ENCODE results near the gene ADAM8. TPM values are rescaled to one million over a fixed set of nuclear protein-coding genes. Genes with fewer than 3 reads are reported as not detected.

ADAM8 gene
- polyA plus RNA-seq, 1 of the 3 experiments (the other 2 are of a cell fraction): 1.7 TPM

DNA sequence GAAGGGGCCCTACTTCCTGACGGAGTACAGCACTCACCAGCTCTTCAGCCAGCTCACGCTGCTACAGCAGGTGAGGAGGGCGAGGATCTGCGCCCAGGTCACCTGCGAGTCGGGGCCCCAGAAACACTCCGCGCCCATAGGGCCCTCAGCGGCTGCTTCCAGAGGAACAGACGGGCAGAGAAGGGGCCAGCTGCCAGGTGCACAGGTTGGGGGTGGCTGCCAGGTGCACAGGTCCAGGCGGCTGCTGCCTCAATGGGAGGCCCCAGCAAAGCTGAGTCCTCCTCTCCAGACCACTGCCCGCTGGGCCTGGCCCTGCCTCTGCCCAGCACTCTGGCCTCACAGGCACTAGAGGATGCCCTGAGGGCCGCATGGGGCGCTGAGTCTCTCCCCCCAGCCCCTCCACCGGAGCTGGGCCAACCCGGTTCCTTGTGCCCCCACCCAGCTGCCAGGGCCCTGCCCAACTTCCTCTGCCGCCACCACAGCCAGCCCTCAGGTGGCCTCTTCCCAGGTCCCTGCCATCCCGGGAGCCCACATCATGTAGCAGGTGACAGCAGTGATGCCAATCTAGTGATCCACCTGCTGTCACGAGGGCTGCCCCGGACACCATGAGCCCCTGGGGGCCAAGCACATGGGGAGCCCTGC lies 63.7 kb downstream of the ADAM8 start:
- whole genome bisulfite sequencing (ENCODE audit: low lambda C conversion rate): 17% methylated on average over 4 of the region's 20 CpGs
- CTCF ChIA-PET: interaction anchor here (0.7 kb wide), 1 partner anchor 12 kb away, joined by 3 read pairs; no protein-coding TSS in a partner anchor

More for the DNA sequence above, 63.7 kb downstream of the ADAM8 start:
- no peak for DNase-seq
- POLR2A ChIA-PET: no interaction called here
- Histone ChIP-seq H3K27ac (ENCODE audit: low read depth in 2 of 2, low read length in 1 of 2) (no peak overlapping the region), H3K79me2 (ENCODE audit: insufficient read depth) (no peaks in the 10 kb centered on the region), H3K9me3 (no peaks in the 10 kb centered on the region), H3K9ac (no peak overlapping the region), H3K4me2 (no peak overlapping the region), H3K4me3 (ENCODE audit: low read depth in 2 of 2, low read length in 1 of 2) (no peak overlapping the region), H3K9me2 (no peaks in the 10 kb centered on the region), H3K27me3 (ENCODE audit: insufficient read depth) (peaks cover 41% of the 10 kb centered on the region), H2AFZ (ENCODE audit: low read depth) (no peak overlapping the region), H3K36me3 (replicated peaks in 1 of 2; ENCODE audit: control insufficient read depth in 1 of 2, insufficient read depth in 2 of 2, low read length in 1 of 2) (no peaks in the 10 kb centered on the region), H4K20me1 (ENCODE audit: insufficient read depth) (no peaks in the 10 kb centered on the region), H3F3A (replicated peaks; ENCODE audit: insufficient read depth) (no peaks in the 10 kb centered on the region), H3K4me1 (ENCODE audit: control insufficient read depth in 1 of 2, insufficient read depth in 2 of 2, low read depth in 1 of 2, low read length in 1 of 2) (no peaks in the 10 kb centered on the region)
- TF ChIP-seq CTCF (IDR thresholded peaks at IDR 0.05) (no peak), FOXM1 (IDR thresholded peaks at IDR 0.05; ENCODE audit: low read depth) (no peak), PBX3 (IDR thresholded peaks at IDR 0.05) (no peak), FOSL2 (IDR thresholded peaks at IDR 0.05; ENCODE audit: borderline replicate concordance, low read depth) (no peak), REST (IDR thresholded peaks at IDR 0.05; ENCODE audit: low read depth, low read length) (no peak), YY1 (IDR thresholded peaks at IDR 0.05; ENCODE audit: low read depth) (no peak), RXRA (IDR thresholded peaks at IDR 0.05; ENCODE audit: borderline replicate concordance, low read depth) (no peak), GATA2 (CRISPR knock-in tag; IDR thresholded peaks at IDR 0.05) (no peak), TAF1 (IDR thresholded peaks at IDR 0.05; ENCODE audit: borderline replicate concordance, low read depth, low read length) (no peak), MEF2A (IDR thresholded peaks at IDR 0.05; ENCODE audit: borderline replicate concordance, low read depth) (no peak)

Other genes with a start within 250 kb of the ADAM8 start
- gene ADGRA1, start 188.9 kb downstream of the ADAM8 start, polyA plus RNA-seq (2012; rRNA removed): not detected in 2 replicates
- 1.4 TPM in 2 replicates for gene KNDC1, start 116.6 kb downstream of the ADAM8 start, polyA plus RNA-seq (2012; rRNA removed)
- not detected in 2 replicates for gene UTF1, start 46.7 kb downstream of the ADAM8 start, polyA plus RNA-seq (2012; rRNA removed)
- gene VENTX, start 39.0 kb downstream of the ADAM8 start, polyA plus RNA-seq (2012; rRNA removed): not detected in 2 replicates
- gene TUBGCP2, start 32.0 kb upstream of the ADAM8 start, polyA plus RNA-seq (2012; rRNA removed): 47.4 and 49.1 TPM in 2 replicates
- 43.5 and 62.3 TPM in 2 replicates for gene ZNF511, start 32.0 kb upstream of the ADAM8 start, polyA plus RNA-seq (2012; rRNA removed)
- 3.3 TPM in 2 replicates for gene CALY, start 60.0 kb upstream of the ADAM8 start, polyA plus RNA-seq (2012; rRNA removed)
- 1.9 and 2.3 TPM in 2 replicates for gene PRAP1, start 70.5 kb upstream of the ADAM8 start, polyA plus RNA-seq (2012; rRNA removed)
- gene FUOM, start 81.2 kb upstream of the ADAM8 start, polyA plus RNA-seq (2012; rRNA removed): 25.3 and 32.5 TPM in 2 replicates
- gene ECHS1, start 96.5 kb upstream of the ADAM8 start, polyA plus RNA-seq (2012; rRNA removed): 72.1 and 97.8 TPM in 2 replicates
- 6.2 and 6.6 TPM in 2 replicates for gene PAOX, start 102.4 kb upstream of the ADAM8 start, polyA plus RNA-seq (2012; rRNA removed)
- gene MTG1, start 117.3 kb upstream of the ADAM8 start, polyA plus RNA-seq (2012; rRNA removed): 86.4 and 90.7 TPM in 2 replicates
- 0.78 and 1.2 TPM in 2 replicates for gene SPRN, start 147.8 kb upstream of the ADAM8 start, polyA plus RNA-seq (2012; rRNA removed)
- gene SCART1, start 177.1 kb upstream of the ADAM8 start, polyA plus RNA-seq (2012; rRNA removed): 2.1 and 3.4 TPM in 2 replicates